Lower leg skin (tissue), 4 donors: ENCODE data around the gene STYXL2. TPM values are rescaled to one million over a fixed set of nuclear protein-coding genes. Genes with fewer than 3 reads are reported as not detected.

Source experiments
- DNase-seq, 2 donors: peaks; one replicate each; pipeline ENCODE4 v3.0.0-alpha.2; 2019; ENCODE audit warnings: low spot score in 2 of 2
- H3K4me3 ChIP-seq: fragments of 200-600 bp; sonication (generic); 2 replicates; pipeline ENCODE4 v1.5.1; 2017; ENCODE audit warnings: mild to moderate bottlenecking, low read depth; ENCODE audit not compliant: poor library complexity, severe bottlenecking
- CTCF ChIP-seq, 3 donors: fragments of 450-650 bp; IDR thresholded peaks; one replicate each; pipeline ENCODE4 v1.5.1; 2016; ENCODE audit warnings: antibody characterized with exemption in 3 of 3, mild to moderate bottlenecking in 3 of 3, moderate library complexity in 2 of 3
- POLR2A ChIP-seq, 2 donors: fragments of 450-650 bp; IDR thresholded peaks; one replicate each; pipeline ENCODE4 v1.6.1; 2016 to 2017; ENCODE audit warnings: antibody characterized with exemption in 2 of 2, mild to moderate bottlenecking in 1 of 2, moderate library complexity in 1 of 2
- WGBS, 2 donors: methylation state at CpG; one replicate each; pipeline ENCODE4 v1.1.5; 2018; 5-methylcytosine and 5-hydroxymethylcytosine counted together
- intact Hi-C: fragments of 100-400 bp; cut with DNase I; formaldehyde crosslinking; loops from one replicate; pipeline ENCODE4 v1.15.0; 2023; ENCODE audit warnings: low total_unique reads
- total RNA-seq, 4 donors: library from RNA; depleted of rRNA; stranded (reverse); fragments of >200 nt; gene quantifications; one replicate each; pipeline ENCODE4 v1.1.0, GENCODE V29; 2016

The STYXL2 gene
- total RNA-seq, 4 donors from 2014 or later: not detected

- WGBS, 2 donors: 68 to 74% methylated on average over 6 of the region's 6 CpGs
- no peak overlapping the region for H3K4me3 ChIP-seq
- TF ChIP-seq POLR2A (IDR thresholded peaks at IDR 0.05): no peak
- no peak for DNase-seq
- intact Hi-C loops: no loop called here
Measured at GRCh38 chr1:167104256-167104633, 10.4 kb downstream of the STYXL2 start.

- 38 to 50% methylated on average over 12 of the region's 12 CpGs for WGBS, 2 donors
- TF ChIP-seq POLR2A (IDR thresholded peaks at IDR 0.05): no peak
- no peak for TF ChIP-seq CTCF (IDR thresholded peaks at IDR 0.05)
- DNase-seq: no peak
- H3K4me3 ChIP-seq: no peak overlapping the region
- intact Hi-C loops: no loop called here
Measured at GRCh38 chr1:167105271-167106118, 11.6 kb downstream of the STYXL2 start.

- WGBS, 2 donors: 70 to 72% methylated on average over 4 of the region's 4 CpGs
- intact Hi-C loops: no loop called here
Measured at GRCh38 chr1:167106119-167106461, 12.2 kb downstream of the STYXL2 start.

GRCh38 chr1:167107456-167107855 is 13.6 kb downstream of the STYXL2 start:
- H3K4me3 ChIP-seq: no peak overlapping the region
- TF ChIP-seq POLR2A (IDR thresholded peaks at IDR 0.05) (no peak), CTCF (IDR thresholded peaks at IDR 0.05) (no peak)
- DNase-seq: no peak
- intact Hi-C loops: no loop called here

More at GRCh38 chr1:167106119-167106461, 12.2 kb downstream of the STYXL2 start:
- no peak for DNase-seq
- H3K4me3 ChIP-seq: no peak overlapping the region
- TF ChIP-seq CTCF (IDR thresholded peaks at IDR 0.05) (no peak), POLR2A (IDR thresholded peaks at IDR 0.05) (no peak)

- TF ChIP-seq CTCF (IDR thresholded peaks at IDR 0.05) (no peak), POLR2A (IDR thresholded peaks at IDR 0.05) (no peak)
- intact Hi-C loops: no loop called here
- no peak overlapping the region for H3K4me3 ChIP-seq
- 44 to 61% methylated on average over 2 of the region's 2 CpGs for WGBS, 2 donors
- no peak for DNase-seq
Measured at GRCh38 chr1:167109125-167109524, 15.2 kb downstream of the STYXL2 start.

- DNase-seq: no peak
- TF ChIP-seq CTCF (IDR thresholded peaks at IDR 0.05) (no peak), POLR2A (IDR thresholded peaks at IDR 0.05) (no peak)
- intact Hi-C loops: no loop called here
- WGBS, 2 donors: 84 to 85% methylated on average over 3 of the region's 3 CpGs
- H3K4me3 ChIP-seq: no peak overlapping the region
Measured at GRCh38 chr1:167110586-167110985, 16.7 kb downstream of the STYXL2 start.
